ENCODE measurements around the gene HNRNPUL2.

HNRNPUL2 gene

GRCh38 chr11:62665599-62666258 is 61.5 kb downstream of the HNRNPUL2 start:
- peak; percentile 64 to 74 for DNase-seq

- DNase-seq, result peak; percentile 96
Measured at GRCh38 chr11:62665075-62665598, 62.1 kb downstream of the HNRNPUL2 start, which contains the start of the genes C11orf98 and CSKMT. TSS of gene C11orf98 (minus strand) at chr11:62665210. CDS start at chr11:62665169, 41 bp downstream. TSS of gene CSKMT (plus strand) at chr11:62665312. CDS start at chr11:62665880, 568 bp downstream.

- peak in 1 of 2 donors; percentile 41 for DNase-seq
Measured at GRCh38 chr11:62664405-62665074, 62.7 kb downstream of the HNRNPUL2 start.

All from activated CD4-positive, alpha-beta T cell treated with anti-CD3 and anti-CD28 coated beads for 4 hours (primary cell).